NCI-H2107 treated with DMSO at 0.1 percent for 48 hours (cell line): ENCODE results near the gene ZEB1.
"Not testable (repeated sequence)": the region's sequence is repeated elsewhere in the genome, so short reads cannot be mapped to it uniquely, and the experiment has no call there.

Experiments used
- DNase-seq: peaks from one replicate; lab custom pipeline; 2025; ENCODE audit not compliant: unreplicated experiment; lab: John Stamatoyannopoulos, UW

ZEB1 gene

GRCh38 chr10:31317652-31318381, 1.2 kb upstream of the ZEB1 start:
- no peak for DNase-seq

GRCh38 chr10:31318382-31318853, 598 bp upstream of the ZEB1 start:
- no peak for DNase-seq

- DNase-seq, result no peak
Observed at GRCh38 chr10:31319602-31320549, 860 bp downstream of the ZEB1 start.

- DNase-seq, result peak; percentile 52
Observed at GRCh38 chr10:31320550-31321211, 1.7 kb downstream of the ZEB1 start.

GRCh38 chr10:31321396-31321941, 2.5 kb downstream of the ZEB1 start:
- peak; percentile 51 for DNase-seq

GRCh38 chr10:31322647-31323046, 3.6 kb downstream of the ZEB1 start:
- DNase-seq, result no peak

- DNase-seq, result no peak
Observed at GRCh38 chr10:31340343-31340742, 21.3 kb downstream of the ZEB1 start.

GRCh38 chr10:31341552-31341951, 22.5 kb downstream of the ZEB1 start:
- DNase-seq, result no peak

GRCh38 chr10:31343009-31343408, 24.0 kb downstream of the ZEB1 start:
- DNase-seq, result no peak

- no peak for DNase-seq
Observed at GRCh38 chr10:31343551-31343950, 24.5 kb downstream of the ZEB1 start.

GRCh38 chr10:31345886-31346285, 26.9 kb downstream of the ZEB1 start:
- no peak for DNase-seq

- DNase-seq, result no peak
Observed at GRCh38 chr10:31346953-31347352, 27.9 kb downstream of the ZEB1 start.

- no peak for DNase-seq
Observed at GRCh38 chr10:31347705-31348104, 28.7 kb downstream of the ZEB1 start.

GRCh38 chr10:31350891-31351290, 31.9 kb downstream of the ZEB1 start:
- no peak for DNase-seq

GRCh38 chr10:31352436-31353226, 33.6 kb downstream of the ZEB1 start:
- DNase-seq, result no peak

GRCh38 chr10:31353574-31353973, 34.6 kb downstream of the ZEB1 start:
- DNase-seq, result no peak

GRCh38 chr10:31358688-31359330, 39.8 kb downstream of the ZEB1 start:
- no peak for DNase-seq

GRCh38 chr10:31359979-31360378, 41.0 kb downstream of the ZEB1 start:
- peak; percentile 11 for DNase-seq

- DNase-seq, result not testable (repeated sequence)
Observed at GRCh38 chr10:31361475-31361874, 42.5 kb downstream of the ZEB1 start.
